SK-N-SH treated with all-trans-retinoic acid at 6 μM for 48 hours (cell line): ENCODE data around the gene RALGPS1.

Experiments
- ARNTL ChIP-seq: fragments of 450-650 bp; formaldehyde crosslinking; IDR thresholded peaks from 2 replicates; pipeline ENCODE4 v1.5.0; 2020; ENCODE audit warnings: low read depth, mild to moderate bottlenecking, moderate library complexity, borderline replicate concordance
- CSDC2 ChIP-seq: fragments of 250-450 bp; sonication (Bioruptor Pico); IDR thresholded peaks from 2 replicates; pipeline ENCODE4 v1.5.0; 2020; ENCODE audit warnings: mild to moderate bottlenecking, moderate library complexity
- TF ChIP-seq, protein P1 (sequence below): fragments of 250-450 bp; sonication (Bioruptor Pico); IDR thresholded peaks from 2 replicates; pipeline ENCODE4 v1.5.1; 2021; ENCODE audit warnings: mild to moderate bottlenecking, moderate library complexity

DNA sequence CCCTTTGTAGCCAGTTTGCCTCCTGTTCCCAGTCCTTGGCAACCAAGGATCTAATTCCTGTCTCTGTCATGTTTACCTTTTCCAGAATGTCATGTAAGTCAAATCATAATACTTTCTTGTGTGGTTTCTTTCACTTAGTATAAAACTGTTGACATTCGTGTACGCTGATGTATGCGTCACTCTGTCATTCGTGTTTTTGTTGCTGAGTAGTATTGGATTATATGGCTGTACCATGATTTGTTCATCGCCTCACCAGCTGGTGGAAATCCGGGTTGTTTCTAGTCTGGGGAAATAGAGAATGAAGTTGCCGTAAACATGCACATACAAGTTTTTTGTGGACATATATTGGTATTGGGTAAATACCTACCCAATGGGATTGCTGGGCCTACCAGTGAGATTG, 110.5 kb downstream of the RALGPS1 start:
- no peak for TF ChIP-seq ARNTL (CRISPR knock-in tag)
- TF ChIP-seq, protein P1, sequence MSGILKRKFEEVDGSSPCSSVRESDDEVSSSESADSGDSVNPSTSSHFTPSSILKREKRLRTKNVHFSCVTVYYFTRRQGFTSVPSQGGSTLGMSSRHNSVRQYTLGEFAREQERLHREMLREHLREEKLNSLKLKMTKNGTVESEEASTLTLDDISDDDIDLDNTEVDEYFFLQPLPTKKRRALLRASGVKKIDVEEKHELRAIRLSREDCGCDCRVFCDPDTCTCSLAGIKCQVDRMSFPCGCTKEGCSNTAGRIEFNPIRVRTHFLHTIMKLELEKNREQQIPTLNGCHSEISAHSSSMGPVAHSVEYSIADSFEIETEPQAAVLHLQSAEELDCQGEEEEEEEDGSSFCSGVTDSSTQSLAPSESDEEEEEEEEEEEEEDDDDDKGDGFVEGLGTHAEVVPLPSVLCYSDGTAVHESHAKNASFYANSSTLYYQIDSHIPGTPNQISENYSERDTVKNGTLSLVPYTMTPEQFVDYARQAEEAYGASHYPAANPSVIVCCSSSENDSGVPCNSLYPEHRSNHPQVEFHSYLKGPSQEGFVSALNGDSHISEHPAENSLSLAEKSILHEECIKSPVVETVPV (CRISPR knock-in tag), result no peak
- TF ChIP-seq CSDC2 (CRISPR knock-in tag), result no peak
